GM12873 (cell line): Measurements from ENCODE around the gene RHBDF1.

ENCODE experiments used
- CTCF ChIP-seq: IDR thresholded peaks from 2 replicates; pipeline ENCODE4 v1.5.1; 2012; ENCODE audit warnings: low read depth, mild to moderate bottlenecking, moderate library complexity, low read length, control low read depth; ENCODE audit not compliant: insufficient read depth; ENCODE audit errors: missing control alignments

The RHBDF1 gene

GRCh38 chr16:42069-42457 lies 30.4 kb downstream of the RHBDF1 start:
- TF ChIP-seq CTCF: no peak

DNA sequence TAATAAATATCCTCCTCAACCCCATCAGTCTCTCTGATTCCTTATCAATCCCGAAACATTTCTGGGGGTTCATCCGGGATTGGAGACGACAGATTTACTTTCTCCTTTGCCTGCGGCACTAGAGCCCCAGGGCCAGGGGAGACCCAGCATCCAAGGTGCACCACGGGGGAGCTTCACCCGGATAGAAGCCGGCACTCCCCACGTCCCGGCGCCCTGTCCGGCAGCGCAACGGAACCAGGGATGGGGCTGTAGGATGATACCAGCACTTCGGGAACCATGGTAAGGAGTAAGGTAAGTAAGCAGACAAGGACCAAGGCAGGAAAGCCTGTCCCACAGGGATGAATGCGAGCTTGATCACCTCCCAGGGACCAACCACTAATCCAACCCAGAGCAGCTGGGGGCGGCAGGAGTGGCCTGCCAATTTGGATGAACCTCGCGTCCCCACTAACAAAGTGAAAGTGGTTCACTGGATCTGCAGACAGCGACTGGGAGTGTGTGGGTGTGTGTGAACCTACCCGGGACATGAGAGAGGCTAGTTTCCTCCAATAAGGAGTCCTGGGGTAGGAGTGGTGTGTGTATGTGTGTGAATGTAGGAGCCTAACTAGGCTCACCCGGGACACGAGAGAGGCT lies 30.9 kb downstream of the RHBDF1 start:
- no peak for TF ChIP-seq CTCF

- no peak for TF ChIP-seq CTCF
Measured at GRCh38 chr16:38941-39892, 33.2 kb downstream of the RHBDF1 start.

DNA sequence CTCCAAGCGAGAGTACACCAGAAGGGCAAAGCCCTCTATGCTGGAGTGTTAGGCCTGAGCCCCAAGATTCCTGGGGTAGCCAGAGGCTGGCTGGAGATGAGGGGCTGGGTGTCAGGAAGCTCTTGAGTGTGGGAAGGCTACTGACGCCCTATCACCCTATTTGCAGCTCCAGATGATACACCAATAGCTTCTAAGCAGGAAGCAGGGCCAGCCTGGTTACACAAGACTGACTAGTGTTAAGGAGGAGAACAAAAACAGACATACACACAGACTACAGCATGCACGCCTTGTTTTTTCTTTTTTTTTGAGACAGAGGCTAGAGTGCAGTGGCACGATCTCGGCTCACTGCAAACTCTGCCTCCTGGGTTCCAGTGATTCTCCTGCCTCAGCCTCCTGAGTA lies 34.9 kb downstream of the RHBDF1 start:
- no peak for TF ChIP-seq CTCF

GRCh38 chr16:36336-36984 lies 36.0 kb downstream of the RHBDF1 start:
- TF ChIP-seq CTCF: no peak

GRCh38 chr16:35678-36305 lies 36.6 kb downstream of the RHBDF1 start:
- TF ChIP-seq CTCF: no peak
